NCI-H2227 (cell line): ENCODE results near the gene KCNT2.

Experiments used
- DNase-seq: peaks from one replicate; lab custom pipeline; 2025; ENCODE audit not compliant: unreplicated experiment; lab: John Stamatoyannopoulos, UW

The KCNT2 gene

DNA sequence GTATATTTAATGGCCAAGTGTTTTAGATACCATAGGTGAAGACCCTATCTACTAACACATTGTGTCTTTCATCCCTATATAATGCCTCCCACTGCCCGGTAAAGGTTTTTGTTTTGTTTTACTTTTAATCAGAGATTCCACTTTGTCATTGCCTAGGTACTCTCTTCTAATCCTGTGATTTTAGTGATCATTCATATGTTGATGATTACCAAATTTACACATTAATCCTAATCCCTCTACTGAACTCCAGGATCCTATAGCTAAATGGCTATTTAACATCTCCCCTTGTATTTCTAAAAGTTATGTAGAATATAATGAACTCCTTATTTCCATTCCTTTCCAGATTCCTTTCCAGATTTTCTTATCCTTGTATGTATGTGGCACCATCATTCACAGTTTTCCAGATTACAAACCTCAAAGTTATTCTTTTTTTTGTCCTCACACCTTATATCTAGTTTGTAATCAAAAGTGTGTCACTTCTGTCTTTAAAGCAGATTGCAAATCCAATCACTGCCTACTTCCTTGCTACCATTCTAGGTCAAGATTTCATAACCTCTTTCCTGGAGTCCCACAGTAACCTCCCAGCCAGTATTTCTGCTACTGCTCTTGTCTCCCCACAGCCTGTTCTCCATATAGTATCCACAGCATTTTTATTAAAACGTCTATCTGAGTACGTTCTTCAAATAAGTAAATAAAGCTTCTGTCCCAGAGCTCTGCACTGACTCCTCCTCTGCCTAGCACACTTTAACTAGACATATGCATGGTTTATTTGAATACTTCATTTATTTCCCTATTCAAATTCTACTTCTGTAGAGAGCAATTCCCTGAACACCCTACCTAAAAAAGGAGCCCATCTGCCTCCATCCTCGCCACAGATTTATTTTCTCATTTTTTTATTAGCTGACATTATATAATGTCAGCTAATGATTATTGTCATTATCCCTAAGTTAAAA is 157.8 kb downstream of the KCNT2 start:
- DNase-seq = no peak

DNA sequence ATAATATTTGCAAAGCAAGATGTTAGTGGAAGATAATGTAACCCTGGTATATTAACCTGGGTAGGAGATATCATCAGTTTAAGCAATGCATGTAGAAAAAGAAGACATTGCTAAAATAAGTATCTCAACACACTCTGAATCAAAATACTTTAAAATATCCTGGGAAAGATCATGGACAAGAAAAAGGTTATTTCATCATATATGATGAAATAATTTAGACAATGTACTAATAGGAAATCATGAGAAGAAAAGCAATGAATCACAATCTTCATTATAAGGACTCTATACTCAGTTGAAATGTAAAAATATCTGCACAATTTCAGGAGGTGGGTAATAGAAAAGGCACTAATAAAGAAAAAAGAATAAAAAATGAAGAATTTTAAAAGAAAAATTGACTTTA is 158.8 kb downstream of the KCNT2 start:
- DNase-seq = no peak

DNA sequence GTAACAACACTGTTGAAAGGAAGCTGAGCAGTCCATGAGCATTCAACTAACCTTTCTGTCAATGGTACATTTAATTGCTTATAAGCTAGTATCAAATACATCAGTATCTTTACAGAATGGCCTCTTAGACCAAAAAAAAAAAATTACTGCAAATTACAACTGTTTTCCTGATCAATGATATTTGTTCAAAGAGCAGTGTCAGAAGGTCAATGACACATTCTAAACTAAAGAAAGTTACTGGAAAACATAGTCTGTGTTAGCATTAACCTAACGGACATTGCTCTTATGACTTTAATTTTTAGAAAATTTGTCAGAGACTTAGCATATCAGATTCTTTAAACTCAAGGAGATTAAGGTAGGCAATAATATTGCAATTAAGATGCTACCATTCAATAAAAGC is 162.5 kb downstream of the KCNT2 start:
- no peak for DNase-seq

DNA sequence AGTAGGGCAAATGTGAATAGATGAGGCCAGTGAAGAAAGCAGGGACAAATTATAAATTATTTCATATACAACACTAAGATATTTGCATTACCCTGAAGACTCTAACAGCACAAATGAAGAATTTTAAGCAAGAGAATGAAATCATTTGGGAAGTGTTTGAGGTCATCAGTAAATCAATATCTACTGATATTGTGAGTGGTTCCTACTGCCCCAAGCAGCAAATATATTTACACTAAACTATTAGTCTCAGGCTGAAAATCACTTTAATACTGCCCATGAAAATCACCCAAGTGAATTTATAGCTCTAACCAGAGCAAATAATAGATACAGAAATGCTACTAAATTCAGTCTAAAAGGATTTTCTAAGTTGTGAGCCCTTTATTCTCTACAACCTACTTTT is 163.6 kb downstream of the KCNT2 start:
- no peak for DNase-seq

DNA sequence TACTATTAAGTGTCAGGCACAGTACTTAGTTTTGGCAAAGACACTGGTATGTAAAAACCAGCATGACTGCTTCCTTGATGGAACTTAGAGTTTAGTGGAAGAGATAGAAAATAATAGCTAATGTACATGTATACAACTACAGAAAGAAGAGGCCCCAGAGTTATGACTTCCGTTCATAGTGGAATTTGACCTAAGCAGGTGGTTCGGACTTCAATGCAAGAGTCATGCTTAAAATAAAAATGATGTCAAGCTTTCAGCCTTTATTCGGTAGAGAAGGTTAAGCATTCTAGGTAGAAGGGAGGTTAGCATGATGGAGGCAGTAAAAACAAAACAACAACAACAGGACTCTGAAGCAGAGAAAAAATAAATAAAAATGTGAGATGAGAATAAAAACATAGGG is 165.9 kb downstream of the KCNT2 start:
- DNase-seq = no peak

DNA sequence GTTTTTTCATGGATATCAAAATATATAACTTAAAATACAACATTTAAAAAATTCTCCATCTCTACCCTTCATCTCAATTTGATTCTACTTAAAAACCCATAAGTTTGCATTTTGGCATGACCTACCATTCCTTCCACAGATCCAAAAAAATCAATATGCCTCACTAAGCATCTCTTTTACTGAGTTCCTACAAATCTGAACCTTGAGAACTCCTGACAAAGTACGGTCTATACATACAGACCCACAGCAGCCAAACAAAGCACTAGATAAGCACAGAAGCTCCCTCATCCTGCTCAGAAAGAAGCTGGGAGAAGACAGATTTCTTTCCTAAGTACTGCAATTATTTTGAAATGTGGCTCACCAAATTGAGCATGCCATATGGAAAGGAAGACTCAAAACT is 167.5 kb downstream of the KCNT2 start:
- DNase-seq = peak; percentile 16

DNA sequence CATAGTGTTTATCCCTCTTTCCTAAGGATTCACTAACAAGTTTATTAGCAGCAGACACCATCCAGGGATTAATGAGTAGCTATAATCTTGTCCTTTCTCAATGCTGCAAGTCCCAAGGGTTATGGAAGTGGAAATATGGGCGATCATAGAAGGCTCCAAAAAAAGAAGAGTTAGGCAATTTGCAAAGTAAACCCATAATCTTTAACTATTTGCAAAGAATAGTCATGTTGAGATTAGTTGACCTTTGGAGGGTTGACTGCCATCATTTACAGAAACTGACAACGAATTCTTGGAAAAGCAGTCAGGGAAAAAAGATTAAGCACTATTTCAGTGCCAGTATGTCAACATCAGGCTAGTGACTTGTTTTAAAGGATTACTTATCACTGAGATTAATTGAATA is 169.9 kb downstream of the KCNT2 start:
- DNase-seq = peak; percentile 47

DNA sequence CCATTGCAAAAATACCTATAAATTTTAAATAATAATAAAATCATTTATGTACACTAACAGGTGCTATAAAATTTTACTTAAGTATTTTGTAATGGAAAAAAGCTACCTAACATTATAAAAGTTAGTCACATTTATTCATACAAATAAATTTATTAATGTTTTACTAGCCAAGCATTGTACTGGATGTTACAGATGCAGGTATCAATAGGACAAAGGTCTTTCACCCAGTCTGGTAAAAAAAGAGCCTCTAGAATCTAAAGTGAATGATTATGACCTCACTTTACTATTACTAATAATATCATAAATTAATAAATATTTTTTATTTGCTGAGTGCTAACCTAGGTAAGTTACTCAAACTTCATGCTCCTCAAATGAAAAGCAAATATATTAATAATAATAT is 170.6 kb downstream of the KCNT2 start:
- no peak for DNase-seq

DNA sequence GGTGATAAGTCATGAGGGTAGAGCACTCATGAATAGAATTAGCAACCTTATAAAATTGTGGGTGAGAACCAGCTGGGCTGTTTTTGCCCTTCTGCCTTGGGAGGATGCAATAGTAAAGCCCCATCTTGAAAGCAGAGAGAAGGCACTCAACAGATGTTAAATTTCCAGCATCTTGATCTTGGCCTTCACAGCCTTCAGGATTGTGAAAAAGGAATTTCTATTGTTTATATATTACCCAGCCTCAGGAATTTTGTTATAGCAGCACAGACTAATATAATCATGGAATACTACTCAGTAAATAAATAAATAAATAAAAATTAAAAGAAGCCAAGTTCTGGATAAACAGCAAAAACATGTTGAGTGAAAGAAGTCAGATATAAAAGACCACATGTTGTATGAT is 175.2 kb downstream of the KCNT2 start:
- no peak for DNase-seq

DNA sequence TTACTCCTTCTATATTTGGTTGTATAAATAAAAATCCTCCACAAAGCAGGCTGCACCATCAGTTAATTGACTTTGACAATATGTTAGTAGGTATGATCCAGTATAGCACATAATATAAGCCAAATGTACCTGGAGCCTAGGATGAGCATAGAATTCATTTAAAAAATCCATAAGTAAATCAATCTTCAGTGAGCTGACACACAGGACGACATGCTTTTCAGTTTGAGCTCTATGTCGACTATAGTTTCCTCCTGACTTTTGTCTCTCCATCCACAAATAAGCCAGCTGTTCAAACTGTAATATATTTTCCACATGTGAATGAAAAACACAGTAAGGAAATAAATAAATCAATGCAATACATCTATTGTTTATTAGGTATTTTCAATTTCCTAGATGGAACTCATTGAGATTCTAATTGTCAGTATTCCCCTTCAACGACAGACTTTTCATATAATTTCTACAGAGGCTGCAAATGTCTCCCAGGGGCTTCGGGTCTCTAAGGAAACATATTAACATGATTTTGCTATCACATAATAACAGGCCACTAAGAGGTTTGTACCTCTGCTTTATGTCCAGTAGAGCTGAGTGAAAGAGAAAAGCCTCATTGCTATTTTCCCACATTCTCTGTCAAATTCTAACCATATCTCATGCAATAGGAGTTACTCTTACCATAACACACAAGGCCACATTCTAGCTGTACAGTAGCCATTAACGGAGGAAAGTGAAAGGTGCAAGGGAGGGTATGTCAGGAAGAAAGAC is 180.1 kb downstream of the KCNT2 start:
- DNase-seq = no peak

DNA sequence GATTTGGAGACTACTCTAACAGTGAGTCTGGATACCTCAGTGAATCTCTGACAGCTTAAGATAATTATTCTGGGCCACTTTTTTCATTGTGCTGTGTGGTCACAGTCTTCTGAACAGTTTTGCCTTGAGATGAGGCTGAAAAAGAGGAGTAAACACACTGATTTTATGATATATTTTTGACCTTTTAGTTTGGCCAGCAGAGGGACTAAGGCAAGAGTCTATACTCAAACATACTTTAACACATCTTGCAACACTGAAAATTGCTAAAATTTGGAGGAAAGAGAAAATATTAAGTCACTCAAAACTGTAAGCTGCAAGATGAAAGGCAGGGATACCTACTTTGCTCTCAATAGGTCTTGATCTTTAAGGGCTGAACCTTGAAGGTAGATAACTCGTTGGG is 182.7 kb downstream of the KCNT2 start:
- DNase-seq = no peak

DNA sequence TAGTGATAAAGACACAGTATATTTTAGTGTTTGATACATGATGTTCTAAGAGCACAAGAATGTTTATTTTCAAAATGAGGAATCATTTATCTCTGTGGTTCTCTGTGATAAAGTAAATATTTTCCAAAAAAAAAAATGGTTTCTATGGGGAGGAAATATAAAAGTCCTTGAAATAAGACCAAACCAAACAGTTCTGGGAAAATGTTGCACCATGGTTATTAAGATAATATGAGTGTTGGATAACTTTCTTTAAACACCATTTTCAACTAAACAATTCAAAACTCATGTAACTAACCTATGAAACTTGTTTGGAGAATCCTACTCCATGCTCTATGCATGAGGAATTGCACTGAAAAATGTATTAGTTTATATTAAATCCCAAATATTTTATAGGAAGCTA is 184.6 kb downstream of the KCNT2 start:
- no peak for DNase-seq

DNA sequence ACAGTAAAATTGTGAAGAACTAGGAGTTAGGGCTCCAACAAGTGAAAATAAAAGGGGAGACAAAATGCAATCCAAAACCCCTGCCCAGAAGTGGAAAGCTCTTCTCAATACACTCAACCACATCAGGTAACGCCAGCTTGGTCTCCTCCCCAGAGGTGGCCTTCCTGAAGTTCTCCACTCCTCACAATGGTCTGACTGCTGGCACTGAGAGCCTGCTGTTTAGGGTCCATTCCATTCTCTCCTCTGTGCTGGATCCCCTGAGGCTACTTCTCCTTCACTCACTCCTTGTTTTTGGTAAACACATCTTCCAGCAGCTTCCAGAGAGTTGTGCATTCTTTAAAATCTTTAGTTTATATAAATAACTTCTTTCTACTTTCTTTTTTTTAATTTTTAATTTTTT is 189.5 kb downstream of the KCNT2 start:
- DNase-seq = no peak

DNA sequence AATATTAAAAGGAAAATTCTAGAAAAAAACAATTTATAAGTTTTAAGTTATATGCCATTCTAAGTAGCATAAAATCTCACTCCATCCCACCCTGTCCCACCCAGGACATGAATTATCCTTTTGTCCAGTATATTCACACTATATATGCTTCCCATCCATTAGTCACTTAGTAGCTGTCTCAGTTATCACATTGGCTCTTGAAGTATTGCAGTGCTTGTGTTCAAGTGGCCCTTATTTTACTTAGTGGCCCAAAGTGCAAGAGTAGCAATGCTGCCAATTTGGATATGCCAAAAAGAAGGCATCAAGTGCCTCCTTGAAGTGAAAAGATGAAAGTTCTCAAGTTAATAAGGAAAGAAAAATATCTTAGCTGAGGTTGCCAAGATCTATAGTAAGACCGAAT is 192.3 kb downstream of the KCNT2 start:
- no peak for DNase-seq

DNA sequence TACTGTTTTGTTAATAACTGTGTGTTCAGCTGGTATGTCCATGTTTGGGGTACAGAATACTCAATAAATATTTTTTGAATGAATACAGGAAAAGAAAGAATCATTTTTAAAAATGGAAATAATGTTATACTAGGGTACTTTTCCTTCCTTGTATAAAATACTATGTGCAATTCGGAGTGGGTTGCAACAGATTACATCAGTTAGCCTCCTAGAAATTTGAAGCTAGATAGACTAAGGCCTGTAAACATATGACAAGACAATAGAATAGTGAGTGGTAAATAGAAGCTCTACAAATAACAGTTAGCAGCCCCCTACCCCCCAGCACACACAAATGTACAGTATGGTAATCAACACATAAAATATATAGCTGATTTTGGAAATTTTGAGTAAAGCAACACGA is 195.9 kb downstream of the KCNT2 start:
- DNase-seq = no peak

DNA sequence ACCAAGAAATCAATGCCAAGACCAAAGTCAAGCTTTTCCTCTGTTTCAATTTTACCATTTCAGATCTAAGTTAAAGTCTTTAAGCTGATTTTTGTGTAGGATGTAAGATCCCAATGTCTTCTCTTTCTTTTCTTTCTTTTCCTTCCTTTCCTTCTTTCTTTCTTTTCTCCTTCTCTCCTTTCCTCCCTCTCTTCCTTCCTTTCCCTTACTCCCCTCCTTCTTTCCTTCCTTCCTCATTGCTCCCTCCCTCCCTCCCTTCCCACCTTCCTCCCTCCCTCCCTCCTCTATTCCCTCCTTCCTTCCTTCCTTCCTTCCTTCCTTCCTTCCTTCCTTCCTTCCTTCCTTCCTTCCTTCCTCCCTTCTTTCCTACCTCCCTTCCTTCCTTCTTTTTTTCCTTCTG is 197.5 kb downstream of the KCNT2 start:
- DNase-seq = no peak

DNA sequence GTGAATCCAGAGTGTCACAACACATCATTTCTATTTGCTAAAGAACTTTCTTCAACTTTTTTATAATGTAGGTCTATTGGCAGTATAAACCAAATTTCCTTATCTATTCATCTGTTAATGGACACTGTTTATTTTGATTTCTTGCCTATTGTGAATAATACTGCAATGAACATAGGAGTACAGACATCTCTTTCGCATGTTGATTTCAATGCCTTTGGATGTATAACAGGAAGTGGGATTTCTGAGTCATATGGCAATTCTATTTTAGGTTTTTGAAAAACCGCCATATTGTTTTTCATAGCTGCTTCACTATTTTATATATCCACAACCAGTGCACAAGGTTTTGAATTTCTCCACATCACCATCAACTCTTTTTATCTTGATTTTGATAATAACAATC is 198.7 kb downstream of the KCNT2 start:
- DNase-seq = no peak

DNA sequence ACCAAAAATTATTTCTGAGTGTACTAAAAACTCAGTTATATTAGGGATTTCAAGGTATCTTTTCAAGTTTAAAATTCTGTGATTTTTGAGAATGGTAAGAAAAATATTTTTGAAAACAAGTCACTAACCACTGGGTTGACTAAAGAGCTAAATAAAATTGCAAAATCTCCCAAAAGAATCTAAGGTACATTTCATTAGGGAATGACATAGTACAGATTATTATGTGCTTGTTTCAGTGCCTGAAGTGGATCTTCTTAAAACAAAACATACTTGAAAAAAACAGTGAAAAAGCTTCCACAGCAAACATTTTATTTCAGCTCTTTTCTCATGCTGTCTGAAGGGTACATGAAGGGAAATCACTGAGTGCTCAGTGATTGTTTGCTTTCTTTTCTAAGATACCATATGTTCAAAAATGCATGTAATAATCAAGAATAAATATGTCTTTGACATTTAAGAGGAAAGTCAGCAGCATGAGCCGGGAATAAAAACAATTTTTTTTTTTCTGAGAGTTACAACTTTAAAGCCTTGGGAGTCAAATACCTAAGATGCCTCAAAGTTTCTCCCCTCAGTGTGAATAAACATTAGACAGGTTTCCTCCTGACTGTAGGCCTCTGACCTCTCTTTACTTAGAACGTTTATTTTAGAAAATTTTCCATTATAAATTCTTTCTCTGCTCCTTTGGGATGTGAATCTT is 200.7 kb downstream of the KCNT2 start:
- DNase-seq = no peak

DNA sequence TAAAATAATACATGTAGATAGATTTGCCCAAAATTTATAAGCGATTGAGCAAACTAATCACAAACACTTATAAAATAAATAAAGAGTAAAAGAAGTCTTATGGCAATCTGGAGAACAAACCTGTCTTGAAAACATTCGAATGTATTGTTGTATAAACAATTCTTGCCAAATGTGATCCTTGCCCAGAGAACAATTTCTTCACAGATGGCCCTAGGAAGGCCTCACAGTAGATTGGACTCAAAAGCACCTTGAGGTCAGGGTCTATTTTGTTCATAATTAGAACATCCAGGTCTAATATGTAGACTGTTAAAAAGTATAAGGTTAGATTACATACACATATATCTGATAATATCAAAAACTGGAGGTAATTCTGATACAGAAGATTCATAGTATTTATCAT is 202.4 kb downstream of the KCNT2 start:
- no peak for DNase-seq

DNA sequence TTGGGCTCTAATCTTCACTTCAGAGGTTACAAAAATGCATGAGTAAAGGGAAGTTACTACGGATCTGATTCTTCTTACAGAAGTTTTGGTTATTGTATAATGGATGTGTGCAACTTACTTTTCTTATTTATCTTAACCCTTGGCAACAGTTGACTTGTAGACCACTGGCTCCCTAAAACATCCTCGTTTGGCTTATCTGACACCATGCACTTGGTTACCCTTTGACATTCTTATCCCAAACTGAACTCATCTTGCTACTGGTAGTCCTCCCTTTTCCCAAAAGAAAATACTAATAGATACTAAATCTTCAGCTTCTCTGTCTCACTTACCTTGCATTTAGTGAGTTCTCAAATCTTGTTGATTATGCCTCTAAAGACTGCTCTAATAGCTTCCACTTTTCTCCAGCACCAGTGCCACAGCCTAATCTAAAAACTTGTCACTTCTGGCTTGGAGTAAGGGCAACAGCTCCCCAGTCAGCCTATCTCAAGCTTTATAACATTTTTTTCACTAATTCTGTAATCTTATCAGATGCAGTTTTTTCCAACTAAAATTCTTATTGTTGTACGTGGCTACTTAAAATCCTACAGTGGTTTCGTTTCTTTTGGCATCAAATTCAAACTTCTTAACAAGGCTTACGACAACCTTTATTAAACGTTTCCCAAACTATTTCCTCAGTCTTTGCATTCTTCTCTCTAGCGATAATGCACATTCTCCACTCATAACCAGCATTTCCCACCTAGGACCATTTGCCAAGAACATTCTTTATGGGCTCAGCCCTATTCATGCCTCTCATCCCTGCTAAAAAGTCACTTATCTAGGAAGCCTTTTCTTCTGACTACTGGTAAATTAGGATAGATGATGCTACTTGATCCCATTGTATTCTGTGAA is 204.2 kb downstream of the KCNT2 start:
- DNase-seq = no peak

DNA sequence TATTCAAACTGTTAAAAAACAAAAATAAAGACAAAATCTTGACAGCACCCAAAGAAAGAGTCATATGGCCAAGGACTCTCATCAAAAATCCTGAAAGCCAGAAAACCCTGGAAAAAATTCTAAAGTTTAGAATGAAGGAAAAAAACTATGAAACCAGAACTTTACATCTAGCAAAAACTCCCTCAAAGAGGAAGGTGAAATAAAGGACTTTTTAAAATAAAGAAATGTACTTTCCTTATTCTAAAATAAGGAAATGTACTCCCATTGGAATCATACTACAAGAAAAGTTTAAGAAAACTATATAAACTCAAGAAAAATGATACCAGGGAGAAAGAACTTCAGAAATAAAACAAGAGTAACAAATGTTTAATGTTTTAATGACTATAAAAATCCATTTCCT is 206.3 kb downstream of the KCNT2 start:
- no peak for DNase-seq
